ENCODE data around the gene RUNDC3A.

- no peak for TF ChIP-seq EZH2 (IDR thresholded peaks at IDR 0.05; ENCODE audit: borderline replicate concordance, low read length)
- no peak for TF ChIP-seq CTCF (IDR thresholded peaks at IDR 0.05; ENCODE audit: low read length)
Observed at GRCh38 chr17:44314031-44314430, 5.6 kb downstream of the RUNDC3A start.

All from OCI-LY1 (cell line).